Esophagus squamous epithelium (tissue), 4 donors: ENCODE measurements around the gene ATMIN.

Source experiments
- CTCF ChIP-seq, 6 experiments: fragments of 450-650 bp in 4 of 6; fragments of 200-600 bp in 2 of 6; sonication (generic) in 2 of 6; IDR thresholded peaks; one replicate each; pipeline ENCODE4 v1.5.1; 2016 to 2019; ENCODE audit warnings: antibody characterized with exemption in 6 of 6, mild to moderate bottlenecking in 4 of 6, moderate library complexity in 4 of 6
- POLR2A ChIP-seq, 4 donors: fragments of 450-650 bp; IDR thresholded peaks; one replicate each; pipeline ENCODE4 v1.6.1; 2017; ENCODE audit warnings: antibody characterized with exemption in 4 of 4, mild to moderate bottlenecking in 4 of 4, moderate library complexity in 3 of 4

- TF ChIP-seq POLR2A (IDR thresholded peaks at IDR 0.05) (no peak), CTCF (IDR thresholded peaks at IDR 0.05) (no peak)
Measured at GRCh38 chr16:81042821-81043220, 7.2 kb downstream of the ATMIN start.
